Central memory CD8-positive, alpha-beta T cell (primary cell): ENCODE measurements around the gene GMCL1.
"Not testable (repeated sequence)": the region's sequence is repeated elsewhere in the genome, so short reads cannot be mapped to it uniquely, and the experiment has no call there.

Source experiments
- ATAC-seq: fragments of 150-1000 bp; cut with Tn5 transposase; replicated peaks from 2 replicates; pipeline ENCODE4 v1.10.0; 2022; ENCODE audit warnings: mild to moderate bottlenecking, moderate FRiP score, moderate number of reproducible peaks; ENCODE audit not compliant: poor library complexity, severe bottlenecking; ENCODE audit errors: extremely low read depth
- DNase-seq, 2 donors: peaks; one replicate each; pipeline ENCODE4 v3.0.0; 2021; ENCODE audit warnings: low spot score in 2 of 2
- H3K27ac Mint-ChIP-seq: one replicate; pipeline ENCODE4 v1.8.0; 2022; ENCODE audit warnings: low read depth, mild to moderate bottlenecking, moderate library complexity, mixed read lengths
- H3K27me3 Mint-ChIP-seq: one replicate; pipeline ENCODE4 v1.8.0; 2022; ENCODE audit warnings: mixed read lengths
- H3K36me3 Mint-ChIP-seq: one replicate; pipeline ENCODE4 v1.8.0; 2022; ENCODE audit warnings: mild to moderate bottlenecking, moderate library complexity, mixed read lengths; ENCODE audit not compliant: insufficient read depth
- H3K4me1 Mint-ChIP-seq: one replicate; pipeline ENCODE4 v1.8.0; 2022; ENCODE audit warnings: mixed read lengths
- H3K4me3 Mint-ChIP-seq: one replicate; pipeline ENCODE4 v1.8.0; 2022; ENCODE audit warnings: mild to moderate bottlenecking, moderate library complexity, mixed read lengths
- H3K9me3 Mint-ChIP-seq: one replicate; pipeline ENCODE4 v1.8.0; 2022; ENCODE audit warnings: mixed read lengths

Gene GMCL1

GRCh38 chr2:69816923-69817542 is 12.4 kb upstream of the GMCL1 start:
- Mint-ChIP-seq H3K36me3 (peaks cover 6% of the 10 kb centered on the region), H3K27ac (no peak overlapping the region), H3K4me1 (no peaks in the 10 kb centered on the region), H3K9me3 (no peaks in the 10 kb centered on the region), H3K4me3 (no peak overlapping the region), H3K27me3 (no peaks in the 10 kb centered on the region)
- DNase-seq (peak; percentile 47 to 72), ATAC-seq (peak; percentile 70)

DNA sequence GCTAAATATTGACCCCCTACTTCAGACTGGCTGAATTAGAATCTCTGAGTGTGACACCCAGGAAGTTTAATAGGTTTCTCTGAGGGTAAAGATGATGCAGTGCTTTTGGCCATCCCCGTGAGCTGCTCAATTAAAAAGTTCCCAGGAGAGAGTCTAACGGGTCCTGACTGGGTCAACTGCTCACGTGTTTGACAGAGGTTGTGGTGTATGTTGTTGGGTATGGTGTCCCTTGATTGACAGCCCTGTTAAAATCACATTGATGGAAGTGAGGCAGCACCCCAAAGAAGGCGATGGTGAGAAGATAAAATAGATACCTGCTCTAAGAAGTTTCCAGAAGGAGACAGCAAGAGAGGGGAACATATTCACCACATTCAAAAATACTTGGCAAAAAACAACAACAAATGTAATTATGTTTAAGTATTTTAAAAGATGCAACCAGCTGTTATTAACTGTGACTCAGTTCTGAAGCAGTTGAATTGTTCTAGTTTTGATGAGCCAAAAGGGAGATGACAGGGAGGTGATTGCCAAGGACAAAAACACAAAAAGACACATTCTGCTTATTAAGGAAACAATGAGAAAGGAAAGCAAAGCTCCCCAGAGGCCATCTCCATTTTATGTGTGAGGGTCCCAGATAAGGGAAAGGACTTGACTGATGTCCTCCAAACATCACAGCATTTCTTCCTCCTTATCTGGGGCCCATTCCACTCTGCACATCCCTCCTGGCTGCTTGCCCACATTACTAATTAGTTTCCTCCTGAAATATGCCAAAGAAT is 11.5 kb upstream of the GMCL1 start:
- Mint-ChIP-seq H3K9me3 (no peaks in the 10 kb centered on the region), H3K36me3 (peaks cover 5% of the 10 kb centered on the region), H3K27ac (no peak overlapping the region), H3K27me3 (no peaks in the 10 kb centered on the region), H3K4me1 (no peaks in the 10 kb centered on the region), H3K4me3 (no peak overlapping the region)
- DNase-seq: no peak
- ATAC-seq: no peak

- Mint-ChIP-seq H3K4me1 (peaks cover 40% of the 10 kb centered on the region), H3K27ac (peak overlapping the region; percentile 92), H3K4me3 (peak overlapping the region; percentile 97), H3K27me3 (no peaks in the 10 kb centered on the region), H3K36me3 (peaks cover 7% of the 10 kb centered on the region), H3K9me3 (no peaks in the 10 kb centered on the region)
- DNase-seq (no peak), ATAC-seq (no peak)
Observed at GRCh38 chr2:69827796-69828540, 1.5 kb upstream of the GMCL1 start.

DNA sequence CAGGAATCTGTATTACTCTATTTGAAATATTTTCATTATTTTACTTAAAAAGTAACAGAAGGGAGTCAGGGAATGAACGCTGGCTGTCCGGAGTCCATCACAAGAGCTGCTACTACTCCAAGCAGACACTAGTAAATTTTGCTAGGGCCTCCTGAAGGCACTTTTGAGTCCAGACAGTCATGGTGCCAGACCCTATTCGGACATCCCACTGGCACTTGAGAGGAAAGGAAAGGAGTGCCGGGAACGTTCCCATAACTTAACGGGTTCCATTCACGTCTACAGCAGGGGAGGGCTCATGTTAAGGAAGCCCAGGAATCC is 563 bp upstream of the GMCL1 start:
- no peaks in the 10 kb centered on the region for H3K9me3 Mint-ChIP-seq
- H3K36me3 Mint-ChIP-seq: peaks cover 7% of the 10 kb centered on the region
- no peaks in the 10 kb centered on the region for H3K27me3 Mint-ChIP-seq
- ATAC-seq (no peak), DNase-seq (no peak)
- H3K27ac Mint-ChIP-seq: peak overlapping the region; percentile 92
- H3K4me1 Mint-ChIP-seq: peaks cover 49% of the 10 kb centered on the region
- H3K4me3 Mint-ChIP-seq: peak overlapping the region; percentile 97

- DNase-seq (peak; percentile 32 to 38), ATAC-seq (peak; percentile 30)
- H3K4me1 Mint-ChIP-seq: peaks cover 63% of the 10 kb centered on the region
- no peaks in the 10 kb centered on the region for H3K27me3 Mint-ChIP-seq
- no peaks in the 10 kb centered on the region for H3K9me3 Mint-ChIP-seq
- peak overlapping the region; percentile 97 for H3K4me3 Mint-ChIP-seq
- H3K27ac Mint-ChIP-seq: peak overlapping the region; percentile 92
- H3K36me3 Mint-ChIP-seq: peaks cover 7% of the 10 kb centered on the region
Observed at GRCh38 chr2:69830045-69830905, 815 bp downstream of the GMCL1 start.

DNA sequence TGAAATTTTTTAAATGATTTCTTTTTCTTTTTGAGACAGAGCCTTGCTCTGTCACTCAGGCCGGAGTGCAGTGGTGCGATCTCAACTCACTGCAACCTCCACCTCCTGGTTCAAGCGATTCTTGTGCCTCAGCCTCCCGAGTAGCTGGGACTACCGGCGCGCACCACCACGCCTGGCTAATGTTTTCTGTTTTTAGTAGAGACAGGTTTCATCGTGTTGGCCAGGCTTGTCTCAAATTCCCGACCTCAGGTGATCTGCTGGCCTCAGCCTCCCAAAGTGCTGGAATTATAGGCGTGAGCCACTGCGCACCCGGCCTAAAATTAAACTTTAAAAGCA is 1.4 kb downstream of the GMCL1 start:
- H3K4me3 Mint-ChIP-seq: peak overlapping the region; percentile 97
- H3K27me3 Mint-ChIP-seq, DNase-seq, H3K36me3 Mint-ChIP-seq, ATAC-seq, H3K9me3 Mint-ChIP-seq: not testable (repeated sequence)
- H3K4me1 Mint-ChIP-seq: peaks cover 69% of the 10 kb centered on the region
- H3K27ac Mint-ChIP-seq: peak overlapping the region; percentile 92

DNA sequence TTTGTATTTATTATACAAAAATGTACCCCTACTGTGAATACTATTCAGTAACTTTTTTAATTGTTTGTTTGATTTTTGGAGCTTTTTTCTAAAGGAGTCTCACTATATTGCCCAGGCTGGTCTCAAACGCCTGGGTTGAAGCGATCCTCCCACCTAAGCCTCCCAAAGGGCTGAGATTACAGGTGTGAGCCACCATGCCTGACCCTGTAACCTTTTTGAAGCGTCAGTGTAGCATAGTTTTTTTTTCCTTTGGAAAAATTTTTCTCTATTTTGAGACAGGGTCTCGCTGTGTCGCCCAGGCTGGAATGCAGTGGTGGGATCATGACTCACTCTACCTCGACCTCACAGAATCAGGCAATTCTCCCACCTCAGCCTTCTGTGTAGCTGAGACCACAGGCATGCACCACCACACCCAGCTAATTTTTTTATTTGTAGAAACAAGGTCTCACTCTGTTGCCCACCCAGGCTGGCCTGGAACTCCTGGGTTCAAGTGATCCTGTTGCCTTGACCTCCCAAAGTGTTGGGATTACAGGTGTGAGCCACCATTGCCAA is 2.0 kb downstream of the GMCL1 start:
- Mint-ChIP-seq H3K4me3 (peak overlapping the region; percentile 97), H3K27me3 (no peaks in the 10 kb centered on the region), H3K9me3 (no peaks in the 10 kb centered on the region), H3K4me1 (peaks cover 75% of the 10 kb centered on the region), H3K36me3 (peaks cover 7% of the 10 kb centered on the region), H3K27ac (no peak overlapping the region)
- ATAC-seq: no peak
- DNase-seq: no peak

- DNase-seq (no peak), ATAC-seq (no peak)
- Mint-ChIP-seq H3K27ac (no peak overlapping the region), H3K9me3 (no peaks in the 10 kb centered on the region), H3K4me3 (no peak overlapping the region), H3K4me1 (peaks cover 70% of the 10 kb centered on the region), H3K36me3 (peaks cover 9% of the 10 kb centered on the region), H3K27me3 (no peaks in the 10 kb centered on the region)
Observed at GRCh38 chr2:69833752-69834151, 4.3 kb downstream of the GMCL1 start.

GRCh38 chr2:69835666-69836065 is 6.2 kb downstream of the GMCL1 start:
- peaks cover 12% of the 10 kb centered on the region for H3K36me3 Mint-ChIP-seq
- peaks cover 57% of the 10 kb centered on the region for H3K4me1 Mint-ChIP-seq
- ATAC-seq (no peak), DNase-seq (no peak)
- H3K4me3 Mint-ChIP-seq: no peak overlapping the region
- H3K27ac Mint-ChIP-seq: peak overlapping the region; percentile 26
- no peaks in the 10 kb centered on the region for H3K27me3 Mint-ChIP-seq
- H3K9me3 Mint-ChIP-seq: no peaks in the 10 kb centered on the region

GRCh38 chr2:69836316-69836715 is 6.9 kb downstream of the GMCL1 start:
- Mint-ChIP-seq H3K36me3 (peaks cover 12% of the 10 kb centered on the region), H3K9me3 (no peaks in the 10 kb centered on the region), H3K27ac (peak overlapping the region; percentile 26), H3K4me3 (no peak overlapping the region), H3K27me3 (no peaks in the 10 kb centered on the region), H3K4me1 (peaks cover 52% of the 10 kb centered on the region)
- DNase-seq (no peak), ATAC-seq (no peak)

DNA sequence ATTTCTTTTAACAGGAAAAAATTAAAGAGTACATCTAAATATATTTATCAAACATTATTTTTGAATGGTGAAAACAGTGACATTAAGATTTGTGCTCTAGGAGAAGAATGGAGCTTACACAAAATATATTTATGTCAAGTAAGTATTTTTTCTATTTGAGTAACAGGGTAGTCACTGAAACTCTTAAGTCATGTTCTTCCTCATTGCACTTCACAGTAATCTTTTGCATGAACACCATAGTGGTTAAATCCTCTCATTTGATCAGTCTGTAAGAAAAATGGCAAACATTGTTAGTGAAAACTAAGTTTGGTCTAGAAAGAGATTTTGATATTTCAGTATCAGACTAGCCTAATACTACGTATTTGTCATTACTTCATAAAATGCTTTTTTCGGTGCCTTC is 8.1 kb downstream of the GMCL1 start:
- no peak overlapping the region for H3K27ac Mint-ChIP-seq
- peaks cover 15% of the 10 kb centered on the region for H3K36me3 Mint-ChIP-seq
- ATAC-seq (no peak), DNase-seq (no peak)
- no peak overlapping the region for H3K4me3 Mint-ChIP-seq
- no peaks in the 10 kb centered on the region for H3K27me3 Mint-ChIP-seq
- peaks cover 47% of the 10 kb centered on the region for H3K4me1 Mint-ChIP-seq
- H3K9me3 Mint-ChIP-seq: no peaks in the 10 kb centered on the region

GRCh38 chr2:69843993-69844392 is 14.5 kb downstream of the GMCL1 start:
- ATAC-seq (no peak), DNase-seq (no peak)
- H3K27me3 Mint-ChIP-seq: no peaks in the 10 kb centered on the region
- no peaks in the 10 kb centered on the region for H3K9me3 Mint-ChIP-seq
- no peak overlapping the region for H3K4me3 Mint-ChIP-seq
- peaks cover 7% of the 10 kb centered on the region for H3K4me1 Mint-ChIP-seq
- no peak overlapping the region for H3K27ac Mint-ChIP-seq
- H3K36me3 Mint-ChIP-seq: peaks cover 33% of the 10 kb centered on the region
